Activated CD4-positive, alpha-beta T cell treated with anti-CD3 and anti-CD28 coated beads, Interleukin-2, amount 50 U/mL, for 1 hour (primary cell): ENCODE measurements around the gene KIF1A.

Source experiments
- DNase-seq: peaks from one replicate; pipeline ENCODE4 v3.0.0-alpha.2; 2020

Gene KIF1A

DNA sequence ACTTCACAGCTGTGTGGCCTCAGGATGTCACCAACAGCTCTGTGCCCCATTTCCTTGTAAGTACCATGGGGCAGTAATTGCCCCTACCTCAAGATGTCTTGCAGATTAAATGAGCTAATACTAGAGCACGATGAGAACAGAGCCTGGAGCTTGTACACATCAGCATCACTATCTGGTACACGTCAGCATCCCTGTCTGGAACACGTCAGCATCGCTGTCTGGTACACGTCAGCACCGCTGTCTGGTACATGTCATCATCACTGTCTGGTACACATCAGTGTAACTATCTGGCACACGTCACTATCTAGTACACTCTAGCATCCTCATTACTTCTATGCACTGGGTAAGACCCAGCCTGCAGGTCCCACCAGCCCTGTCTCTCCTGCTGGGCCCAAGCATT lies 91.2 kb downstream of the KIF1A start:
- no peak for DNase-seq

DNA sequence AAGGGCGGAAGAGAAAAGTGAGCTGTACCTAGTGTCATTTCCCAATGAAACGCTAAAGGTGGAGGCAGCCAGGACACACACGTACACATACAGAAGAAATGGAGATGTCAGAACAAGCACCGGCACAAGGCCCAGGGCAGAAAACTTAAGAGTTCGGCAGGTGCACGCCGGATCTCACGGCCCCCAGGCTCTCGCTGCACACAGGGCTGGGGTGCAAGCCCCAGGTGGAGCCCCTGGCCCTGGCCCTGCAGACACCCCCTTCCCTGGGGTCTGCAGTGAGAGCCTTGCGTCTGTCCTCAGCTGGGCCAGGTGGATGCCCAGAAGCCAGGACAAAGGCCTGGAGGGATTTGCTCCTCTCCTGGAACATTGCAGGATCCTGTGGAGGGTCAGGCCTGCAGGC lies 91.7 kb downstream of the KIF1A start:
- no peak for DNase-seq

DNA sequence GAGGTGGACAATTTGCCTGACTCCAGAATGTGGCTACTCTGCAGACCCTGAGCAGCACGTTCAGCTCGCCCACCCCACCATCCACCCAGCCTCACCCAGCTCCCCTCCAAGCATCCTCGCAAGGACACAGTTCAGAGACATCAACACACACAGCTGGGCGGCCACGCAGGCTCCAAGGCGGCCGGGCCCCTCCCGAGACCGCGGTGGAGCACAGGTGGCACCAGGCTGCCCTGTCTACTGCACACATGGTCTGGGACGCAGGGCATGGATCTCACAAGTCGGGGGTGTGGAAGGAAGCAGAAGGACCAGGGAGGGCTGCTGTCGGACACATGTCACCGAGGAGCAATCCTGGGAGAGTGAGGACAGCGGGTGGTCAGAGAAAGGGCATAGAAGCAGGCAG lies 92.1 kb downstream of the KIF1A start:
- DNase-seq: no peak

DNA sequence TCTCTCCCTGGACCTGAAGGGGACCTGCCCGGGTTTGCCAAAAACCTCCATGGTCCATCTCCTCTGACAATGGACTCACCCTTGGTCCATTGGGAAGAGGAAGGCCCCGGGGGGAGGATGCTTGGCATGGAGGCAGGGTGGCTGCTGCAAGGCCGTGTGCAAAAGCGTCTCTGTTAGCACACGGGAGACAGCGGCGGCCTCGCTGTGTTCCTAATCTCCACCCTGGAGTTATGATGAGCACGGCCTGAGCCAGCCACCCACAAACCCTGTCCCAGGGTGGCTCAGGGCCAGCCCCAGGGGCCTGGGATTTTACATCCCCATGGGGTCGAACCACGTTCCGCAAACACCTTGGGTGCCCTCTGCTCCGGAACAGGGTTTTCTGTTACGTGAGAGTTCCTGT lies 92.6 kb downstream of the KIF1A start:
- DNase-seq: no peak

DNA sequence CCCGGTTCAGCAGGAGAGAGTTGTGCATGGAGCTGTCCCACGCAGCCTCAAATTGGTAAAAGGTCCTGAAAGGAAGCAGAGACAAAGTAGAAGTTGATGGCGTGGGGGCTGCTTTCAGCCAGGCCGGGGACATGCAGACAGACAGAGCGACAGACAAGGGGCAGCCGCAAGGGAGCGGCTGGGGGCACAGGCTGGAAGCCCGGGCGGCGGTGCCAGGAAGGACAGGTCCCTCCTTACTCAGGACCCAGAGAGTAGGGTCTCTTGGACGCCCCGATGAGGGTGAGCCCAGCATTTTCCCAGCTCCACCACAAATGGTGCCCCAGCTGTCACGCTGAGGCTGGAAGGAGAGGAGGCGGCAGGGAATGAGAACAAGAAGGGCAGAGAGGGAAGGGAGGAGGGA lies 93.1 kb downstream of the KIF1A start:
- DNase-seq: no peak

DNA sequence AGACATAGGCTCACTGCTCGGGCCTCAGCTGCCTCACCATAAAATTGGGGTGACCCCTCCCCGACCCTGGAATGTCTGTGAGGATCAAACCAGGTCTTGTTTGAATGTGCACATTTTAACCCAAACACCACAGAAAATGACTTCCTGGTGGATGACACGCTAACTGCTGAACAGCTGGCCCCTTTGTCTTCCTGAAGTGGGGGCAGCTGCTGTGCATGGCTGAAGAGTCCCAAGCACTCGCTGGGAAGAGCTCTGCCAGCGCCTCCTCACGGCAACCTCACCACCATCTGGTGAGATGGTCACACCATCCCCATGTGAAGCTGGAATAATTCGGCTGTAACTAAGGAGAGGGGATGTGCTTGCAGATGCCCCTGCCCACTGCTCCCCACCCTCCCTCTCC lies 94.3 kb downstream of the KIF1A start:
- no peak for DNase-seq

DNA sequence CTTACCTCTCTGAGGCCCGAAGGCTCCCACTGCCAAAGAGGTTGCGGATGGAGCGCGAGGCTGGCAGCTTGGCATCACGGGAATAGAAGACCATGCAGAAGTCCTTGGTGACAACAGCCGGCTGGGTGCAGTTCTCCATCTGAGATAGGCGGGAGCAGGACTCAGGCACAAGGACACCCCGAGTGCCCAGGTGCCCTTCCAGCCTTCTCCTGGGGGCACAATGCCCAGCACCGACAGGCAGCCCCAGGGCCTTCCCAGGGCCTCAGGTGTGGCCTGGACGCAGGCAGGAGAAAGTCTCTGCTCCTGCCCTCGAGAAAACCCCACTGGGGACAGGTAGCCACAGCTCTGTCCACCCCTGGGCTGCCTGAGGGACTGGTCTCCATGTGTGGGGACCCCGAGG lies 94.8 kb downstream of the KIF1A start:
- no peak for DNase-seq

DNA sequence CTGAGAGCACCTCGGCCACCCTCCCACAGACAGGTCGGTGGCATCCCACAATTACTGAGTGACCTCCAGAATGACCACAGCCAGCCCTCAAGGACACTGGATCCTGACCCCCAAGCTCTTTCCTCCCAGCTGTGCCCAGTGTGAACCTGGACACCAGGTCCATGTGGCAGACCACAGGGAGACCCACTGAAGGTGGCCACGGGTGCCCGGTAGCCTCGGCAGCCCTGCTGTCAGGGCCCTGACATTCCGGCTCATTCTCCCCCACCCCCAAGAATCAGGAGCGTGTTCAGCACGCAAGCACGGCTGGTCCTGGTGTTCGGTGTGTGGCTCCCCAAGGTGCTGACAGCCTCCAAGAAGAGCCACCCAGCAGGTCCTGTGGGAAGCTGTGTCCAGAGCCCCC lies 95.6 kb downstream of the KIF1A start:
- DNase-seq: no peak

DNA sequence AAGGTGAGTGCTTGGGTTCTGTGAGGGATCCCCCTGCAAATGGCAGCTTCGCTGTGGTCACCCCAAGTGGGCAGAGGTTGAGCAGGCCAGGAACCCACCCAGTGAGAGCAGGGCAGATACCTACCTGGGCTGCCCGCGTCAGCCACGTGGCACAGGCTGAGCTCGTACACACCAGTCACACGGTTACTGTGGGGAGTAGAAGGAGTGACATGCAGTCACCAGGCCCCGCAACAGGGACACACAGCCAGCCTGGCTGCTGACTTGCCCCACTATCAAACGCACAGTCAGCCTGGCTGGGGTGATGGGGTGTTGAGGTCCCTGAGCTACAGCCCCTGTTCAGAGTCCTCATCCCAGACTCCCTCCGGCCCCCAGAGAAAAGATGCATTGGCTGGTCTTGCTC lies 96.2 kb downstream of the KIF1A start:
- no peak for DNase-seq

DNA sequence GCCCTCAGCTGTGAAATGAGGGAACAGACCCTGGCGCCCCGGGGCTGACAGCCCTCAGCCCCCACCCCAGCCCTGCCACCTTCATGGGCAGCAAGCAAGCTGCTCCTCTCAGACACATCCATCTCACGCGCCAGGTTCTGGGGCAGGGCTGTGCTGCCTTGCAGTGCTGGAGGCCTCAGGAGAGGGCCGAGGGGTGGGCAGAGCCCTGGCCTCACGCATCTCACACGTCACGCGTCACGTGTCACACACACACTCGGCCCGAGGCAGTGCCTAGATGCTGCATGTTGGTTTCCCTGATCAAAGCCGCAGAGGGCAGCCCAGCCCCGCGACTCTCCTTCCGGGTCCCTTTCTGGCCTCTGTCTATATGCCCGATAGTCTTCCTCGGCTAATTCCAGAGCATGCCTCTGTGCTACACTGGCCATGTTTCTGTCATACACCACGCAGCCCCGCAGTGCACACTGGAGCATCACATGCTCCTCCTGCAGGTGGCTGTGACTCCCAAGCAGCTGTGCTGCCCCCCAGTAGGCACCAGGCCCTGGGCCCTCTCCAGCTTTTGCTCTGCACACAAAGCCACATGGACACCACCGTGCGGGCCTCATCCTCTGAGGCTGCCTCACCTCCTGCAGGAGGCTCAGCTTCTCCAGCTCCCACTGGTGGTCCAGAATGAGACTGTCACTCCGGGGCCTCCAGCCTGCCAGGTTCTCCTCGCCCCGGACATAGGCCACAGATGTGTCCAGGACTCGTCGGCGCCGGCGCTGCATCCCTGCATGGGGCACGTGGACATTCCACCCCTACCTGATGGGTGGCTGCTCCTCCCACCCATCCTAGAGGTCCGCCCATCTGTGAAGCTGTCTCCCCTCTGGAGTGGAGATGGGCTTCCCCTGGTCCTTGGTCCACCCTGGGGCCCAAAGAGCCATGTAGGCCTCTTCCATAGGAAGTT lies 97.0 kb downstream of the KIF1A start:
- no peak for DNase-seq

DNA sequence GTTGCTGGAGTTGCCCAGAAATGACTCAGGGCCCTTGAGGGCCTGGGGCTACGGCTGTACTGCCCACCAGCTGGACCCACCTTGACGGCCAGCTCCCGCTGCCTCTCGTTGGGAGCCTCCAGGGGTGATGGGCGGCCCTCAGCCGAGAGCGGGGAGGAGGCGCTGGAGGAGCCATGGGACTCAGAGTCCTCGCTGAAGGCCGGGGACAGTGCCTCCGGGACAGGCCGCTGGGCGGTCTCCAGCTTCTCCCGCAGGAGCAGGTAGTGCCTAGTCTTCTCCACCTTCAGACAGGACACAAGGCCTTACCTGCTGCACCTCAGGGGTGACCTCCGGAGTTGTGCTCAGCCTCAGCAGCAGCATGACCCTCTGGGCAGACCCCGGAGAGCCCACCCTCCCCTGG lies 97.6 kb downstream of the KIF1A start:
- DNase-seq: no peak

DNA sequence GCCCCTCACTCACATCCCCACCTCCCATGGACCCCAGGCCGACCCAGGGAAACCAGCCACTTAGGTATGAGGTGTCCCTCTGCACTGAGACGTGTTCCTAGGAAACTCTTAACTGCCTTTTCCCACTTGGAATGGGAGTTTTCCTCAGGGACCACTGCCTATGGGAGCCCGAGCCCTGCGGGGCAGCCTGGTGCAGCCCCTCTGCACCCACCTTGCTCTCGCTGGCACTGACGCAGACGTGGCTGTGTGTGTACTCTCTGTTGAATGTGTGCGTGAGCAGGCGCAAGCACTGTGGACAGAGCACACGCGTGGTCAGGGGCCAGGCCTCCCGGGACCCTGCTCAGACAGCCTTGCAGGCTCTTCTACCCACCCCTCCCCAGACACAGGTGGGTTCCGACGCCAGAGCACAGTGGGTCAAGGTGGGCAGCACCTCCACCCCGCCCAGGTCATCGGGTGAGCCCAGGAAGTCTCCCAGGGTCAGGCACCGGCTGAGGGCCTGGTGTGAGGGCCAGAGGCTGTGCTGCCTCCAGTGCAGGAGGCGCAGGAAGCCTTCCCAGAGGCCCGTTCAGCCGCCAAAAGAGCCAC lies 98.3 kb downstream of the KIF1A start:
- DNase-seq: no peak

DNA sequence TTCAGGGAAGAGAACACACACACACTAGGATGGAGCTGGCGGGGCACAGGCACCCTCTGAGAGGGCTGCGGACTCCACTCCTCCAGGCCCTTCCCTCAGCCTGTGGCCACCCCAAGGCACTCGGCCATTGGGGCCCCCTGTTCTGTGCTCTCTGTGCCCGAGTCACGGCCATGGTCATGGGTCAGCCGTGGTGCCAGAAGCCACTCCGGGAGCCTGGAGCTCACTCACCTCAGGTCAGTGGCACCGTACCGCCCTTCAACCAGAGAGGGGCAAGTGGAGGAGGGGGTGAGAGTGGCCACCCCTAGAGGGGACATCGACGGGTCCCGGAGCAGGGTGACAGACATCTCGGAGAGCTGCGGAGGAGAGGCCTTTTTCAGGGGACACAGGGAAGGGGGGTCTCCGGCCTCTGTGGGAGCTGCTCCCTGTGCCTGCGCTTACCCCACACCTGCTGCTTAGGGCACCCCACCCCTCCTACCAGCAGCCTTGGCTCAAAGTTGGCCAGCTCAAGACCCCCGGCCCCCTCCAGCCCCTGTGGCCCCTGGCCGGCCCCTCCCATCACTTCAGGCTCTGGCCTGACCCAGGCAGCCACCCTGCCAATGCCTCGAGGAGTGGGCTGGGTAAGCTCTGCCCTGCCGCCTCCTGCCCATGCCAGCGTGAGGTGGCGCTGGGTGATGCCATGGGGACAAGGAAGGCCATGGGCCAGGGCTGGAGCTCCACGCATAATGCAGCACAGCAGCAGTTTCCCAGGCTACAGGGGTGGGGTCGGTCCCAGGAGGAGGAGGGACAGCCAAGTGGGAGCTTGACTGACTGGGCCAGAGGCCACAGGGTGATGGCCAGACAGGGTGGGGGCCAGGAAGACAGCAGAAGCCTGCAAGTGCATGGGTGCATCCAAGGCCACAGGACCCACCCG lies 99.1 kb downstream of the KIF1A start:
- no peak for DNase-seq

DNA sequence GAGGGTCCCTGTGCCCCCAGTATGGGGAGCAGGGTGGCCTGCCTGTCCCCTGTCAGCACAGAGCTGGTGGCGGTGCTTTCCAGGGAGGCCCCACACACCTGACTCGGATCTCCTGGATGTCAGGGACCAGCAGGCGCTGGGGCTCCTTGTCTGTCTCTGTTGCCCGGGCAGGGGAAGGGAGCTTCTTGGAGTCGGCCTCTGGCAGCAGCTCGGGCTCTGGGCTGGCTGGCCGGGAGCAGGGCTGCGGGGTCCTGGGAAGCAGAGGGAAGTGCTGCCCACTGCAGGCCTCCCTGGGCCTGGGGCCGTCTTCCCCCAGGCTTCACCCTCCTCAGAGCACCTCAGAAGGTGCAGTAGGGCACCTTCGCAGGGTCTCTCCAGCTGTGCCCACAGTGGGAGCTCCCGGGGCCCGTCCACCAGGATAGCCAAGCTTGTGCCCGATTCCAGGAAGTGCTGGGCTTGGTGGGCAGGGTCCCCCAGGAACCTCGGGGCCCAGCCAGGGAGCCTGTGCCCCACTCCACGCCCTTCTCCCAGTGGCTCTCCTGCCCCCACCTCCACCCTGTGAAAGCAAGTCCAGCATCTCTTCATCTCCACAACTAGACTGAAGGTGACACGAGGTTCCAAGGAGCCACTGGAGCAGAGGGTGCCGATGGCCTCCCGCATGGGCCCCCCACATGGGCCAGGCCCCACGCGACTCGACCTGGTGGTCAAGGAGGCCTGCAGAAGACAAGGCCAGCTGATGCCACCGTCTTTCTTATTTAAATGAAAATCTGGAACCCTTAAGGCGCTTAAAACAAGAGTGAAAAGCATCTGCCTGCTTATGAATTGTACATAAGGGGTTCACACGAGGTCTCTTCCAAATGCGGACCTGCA lies 100.1 kb downstream of the KIF1A start:
- DNase-seq: no peak

DNA sequence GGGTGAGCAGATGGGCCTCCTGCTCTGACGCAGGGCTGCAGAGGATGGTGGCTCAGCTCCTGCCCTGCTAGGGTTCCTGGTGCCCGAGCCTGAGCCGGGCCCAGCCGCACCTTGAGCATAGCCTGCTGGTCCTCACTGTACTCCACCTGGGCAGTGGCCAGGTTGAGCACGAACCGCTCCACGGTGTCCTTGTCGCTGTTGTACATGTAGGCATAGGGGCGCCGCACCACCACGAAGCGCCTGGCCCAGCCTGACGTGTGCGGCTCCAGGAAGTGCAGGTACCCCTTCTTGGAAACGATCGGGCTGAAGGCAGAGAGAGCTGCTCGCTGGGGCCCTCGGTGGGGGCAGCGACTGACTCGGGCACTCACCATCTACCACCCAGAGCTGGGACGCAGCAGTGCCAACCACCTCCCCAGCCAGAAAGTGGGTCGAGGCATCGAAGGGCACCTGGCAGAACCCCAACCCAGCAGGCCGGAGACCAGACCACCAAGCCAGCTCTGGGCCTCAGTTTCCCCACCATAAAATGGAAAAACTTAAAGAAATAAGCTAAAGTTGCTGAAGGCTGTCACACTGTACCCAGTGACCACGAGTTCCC lies 101.0 kb downstream of the KIF1A start:
- DNase-seq: no peak

DNA sequence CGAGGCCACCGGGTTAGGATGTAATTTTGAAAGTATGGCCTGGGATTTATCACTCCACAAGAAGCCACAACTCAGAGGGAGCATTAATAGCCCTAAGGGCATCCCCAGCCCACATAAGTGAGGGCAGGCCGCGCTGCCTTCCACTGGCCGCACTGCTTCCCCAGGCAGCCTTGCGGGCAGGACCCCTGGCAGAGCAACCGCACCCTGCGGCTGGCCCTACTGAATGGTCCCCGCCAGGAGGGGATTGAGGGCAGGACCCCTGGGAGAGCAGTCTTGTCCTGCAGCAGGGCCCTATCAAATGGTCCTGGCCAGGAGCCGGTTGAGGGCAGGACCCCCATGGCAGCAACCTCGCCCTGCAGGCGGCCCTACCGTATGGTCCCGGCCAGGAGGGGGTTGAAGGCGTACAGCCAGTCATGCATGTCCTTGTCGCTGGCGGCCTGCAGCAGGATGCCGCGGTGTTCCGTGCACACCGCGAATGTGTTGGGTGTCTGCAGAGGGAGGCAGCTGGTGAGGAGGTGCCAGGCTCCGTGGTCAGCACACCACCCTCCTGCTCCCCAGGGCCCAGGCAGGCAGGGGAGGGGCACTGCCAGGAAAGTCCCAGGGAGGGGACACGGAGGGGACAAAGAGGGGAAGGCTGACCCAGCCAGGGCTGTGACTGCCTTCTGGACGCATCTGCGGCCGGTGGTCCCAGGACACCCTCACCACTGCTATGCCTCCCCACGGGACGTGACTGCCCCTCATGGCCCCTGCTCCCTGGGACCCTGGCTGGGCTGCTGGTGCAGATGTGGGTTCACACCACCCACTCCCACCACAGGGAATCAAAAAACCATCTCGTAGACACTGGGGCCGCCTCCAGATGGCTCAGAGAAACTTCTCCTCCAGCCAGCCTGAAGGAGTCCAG lies 102.1 kb downstream of the KIF1A start:
- no peak for DNase-seq

DNA sequence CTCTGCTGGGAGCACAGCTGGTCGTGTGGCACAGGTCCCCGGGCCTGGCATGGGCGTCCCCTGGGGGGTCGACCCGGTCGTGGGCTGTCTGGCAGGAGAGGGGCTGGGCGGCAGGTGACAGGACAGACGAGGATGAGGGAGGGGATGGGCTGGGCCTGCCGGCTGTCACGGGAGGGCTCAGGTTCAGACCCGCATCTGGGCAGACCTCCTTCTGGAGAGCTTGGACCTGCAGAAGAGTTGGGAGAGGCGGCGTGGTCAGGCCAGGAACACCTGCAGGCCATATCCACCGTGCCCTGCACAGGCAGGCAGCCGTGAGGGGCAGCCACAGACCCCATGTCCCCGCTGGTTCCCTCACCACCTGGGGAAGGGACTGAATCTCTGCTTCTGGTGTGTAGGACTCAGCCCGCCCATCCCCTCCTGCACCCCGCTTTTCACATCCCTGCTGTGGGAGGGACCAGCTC lies 102.8 kb downstream of the KIF1A start:
- DNase-seq: no peak

DNA sequence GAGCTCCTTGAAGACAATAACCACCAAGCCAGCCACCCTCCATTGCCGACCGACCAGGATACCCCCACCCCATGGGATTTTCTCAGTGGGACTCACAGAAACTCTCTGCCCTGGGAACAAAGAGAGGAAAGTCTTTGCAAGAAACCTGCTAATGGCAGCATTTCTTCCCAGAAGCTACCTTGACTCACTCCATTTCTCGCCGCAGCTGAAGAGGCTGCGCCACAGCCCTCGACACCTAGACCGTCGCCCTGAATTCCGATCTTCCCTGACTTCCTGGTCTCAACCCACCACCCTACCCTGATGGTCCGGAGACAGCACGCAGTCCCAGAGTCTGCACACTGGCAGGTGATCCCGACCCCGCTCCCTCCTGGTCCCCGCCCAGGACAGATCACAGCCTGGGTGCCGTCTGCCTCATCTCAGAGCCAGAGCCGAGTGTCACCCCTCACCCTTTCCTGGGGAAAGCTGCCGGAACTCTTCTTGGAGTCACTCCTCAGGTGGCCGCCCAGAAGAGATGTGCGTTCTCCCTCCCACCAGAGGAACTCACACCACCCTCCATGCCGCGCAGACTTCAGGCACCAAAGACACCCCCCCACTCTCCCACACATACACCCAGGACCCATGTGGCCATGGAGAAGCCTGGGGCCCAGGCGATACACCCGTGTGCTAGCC lies 103.8 kb downstream of the KIF1A start:
- DNase-seq: no peak

DNA sequence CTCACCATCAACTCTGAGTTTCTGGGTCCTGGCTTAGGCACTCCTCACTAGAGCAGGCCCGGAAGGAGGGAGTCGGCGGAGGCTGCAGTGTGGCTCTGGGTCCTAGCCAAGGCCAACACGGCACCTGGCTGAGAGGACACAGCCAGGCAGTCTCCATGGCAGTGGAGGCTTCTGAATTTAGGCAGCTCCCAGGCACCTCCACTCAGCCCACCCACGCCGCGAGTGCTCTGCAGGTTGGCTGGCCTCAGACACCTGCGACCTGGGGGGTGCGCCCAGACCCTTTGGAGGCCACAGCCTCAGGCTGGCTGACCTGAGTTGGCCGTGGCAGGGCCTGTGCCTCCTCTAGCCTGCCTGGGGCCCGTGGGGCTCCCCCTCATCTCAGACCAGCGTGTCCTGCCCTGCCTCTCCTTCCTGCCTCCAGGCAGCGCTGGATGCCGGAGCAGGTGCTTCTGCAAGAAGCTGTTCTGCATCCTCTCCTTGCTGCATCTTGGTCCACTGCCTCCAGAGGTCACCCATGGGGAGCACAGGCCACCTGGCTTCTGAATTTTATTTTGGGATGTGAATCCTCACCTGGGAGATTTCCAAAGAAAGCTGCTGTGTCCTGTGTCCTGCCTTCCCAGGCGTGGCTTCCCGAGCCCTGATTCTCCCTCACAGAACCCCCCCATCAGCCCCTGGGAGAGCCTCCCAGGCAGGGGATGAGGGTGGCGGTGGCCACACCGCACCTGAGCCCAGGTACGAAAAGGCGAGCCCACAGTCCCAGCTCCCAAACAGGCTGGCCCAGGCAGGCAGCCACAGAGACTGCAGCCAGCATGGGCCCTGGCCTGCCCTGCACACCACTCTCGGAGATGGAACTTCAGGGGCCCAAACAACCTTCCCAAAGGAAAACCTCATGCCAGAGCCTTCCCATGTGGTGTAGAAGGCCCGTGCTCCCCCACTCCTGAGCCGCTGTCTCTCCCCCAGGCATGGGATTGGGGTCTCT lies 105.0 kb downstream of the KIF1A start:
- DNase-seq: no peak
